Kidney (tissue), 22 donors: ENCODE data around the gene ZNF408. TPM values are rescaled to one million over a fixed set of nuclear protein-coding genes. Genes with fewer than 3 reads are reported as not detected.

ENCODE experiments used
- DNase-seq, 5 donors: peaks; one replicate each; pipeline ENCODE4 v3.0.0-alpha.2; 2013 to 2020
- FAIRE-seq: peaks from 2 replicates; lab custom pipeline; 2012; peaks lifted over from hg19 to GRCh38; lab: Jason Lieb, UNC
- H3K27ac ChIP-seq, 2 donors: one replicate each; pipeline ENCODE4 v1.7.0; 2013; ENCODE audit warnings: low read depth in 2 of 2, low read length in 2 of 2, inconsistent platforms in 1 of 2
- H3K27me3 ChIP-seq: one replicate; pipeline ENCODE4 v1.7.1; 2013; ENCODE audit warnings: low read length, inconsistent platforms; ENCODE audit not compliant: control insufficient read depth, insufficient read depth
- H3K36me3 ChIP-seq, 3 donors: one replicate each; pipeline versions ENCODE4 v1.7.0 to v1.7.1; 2013; ENCODE audit warnings: low read length in 3 of 3, control low read depth in 1 of 3, inconsistent platforms in 1 of 3; ENCODE audit not compliant: insufficient read depth in 3 of 3, control insufficient read depth in 2 of 3
- H3K4me1 ChIP-seq, 3 donors: one replicate each; pipeline versions ENCODE4 v1.7.0 to v1.7.1; 2013; ENCODE audit warnings: low read length in 3 of 3, inconsistent platforms in 1 of 3, low read depth in 1 of 3; ENCODE audit not compliant: control insufficient read depth in 2 of 3, insufficient read depth in 2 of 3
- H3K4me3 ChIP-seq, 3 donors: one replicate each; pipeline versions ENCODE4 v1.7.0 to v1.8.1; 2013; ENCODE audit warnings: low read length in 3 of 3, control low read depth in 1 of 3, inconsistent platforms in 1 of 3
- H3K9ac ChIP-seq, 3 donors: one replicate each; pipeline versions ENCODE4 v1.7.0 to v1.7.1; 2013; ENCODE audit warnings: low read length in 3 of 3, control low read depth in 1 of 3, inconsistent platforms in 1 of 3
- H3K9me3 ChIP-seq, 3 donors: one replicate each; pipeline versions ENCODE4 v1.7.0 to v1.7.1; 2013; ENCODE audit warnings: low read length in 3 of 3, control low read depth in 1 of 3, inconsistent platforms in 1 of 3; ENCODE audit not compliant: control insufficient read depth in 2 of 3, insufficient read depth in 1 of 3
- CTCF ChIP-seq: IDR thresholded peaks from 3 replicates; pipeline ENCODE4 v1.5.1; 2012; ENCODE audit warnings: mild to moderate bottlenecking, moderate library complexity, borderline replicate concordance; ENCODE audit not compliant: insufficient read depth; ENCODE audit errors: extremely low read depth
- intact Hi-C: fragments of 100-400 bp; cut with DNase I; formaldehyde crosslinking; loops from one replicate; pipeline ENCODE4 v1.11.1; 2022
- long read RNA-seq, 10 donors: library from polyadenylated mRNA in 1 of 10; unstranded in 1 of 10; transcript quantifications; one replicate each; pipeline ENCODE4 v2.0.0 and lab custom pipeline, GENCODE V29; 2021 to 2026
- polyA plus RNA-seq: library from polyadenylated mRNA; stranded (reverse); fragments of 350-450 nt; fragmentation: Illumina TruSeq; extraction: RNeasy Lipid Tissue Mini Kit (QIAGEN cat#74804); gene quantifications from one replicate; pipeline ENCODE4 v1.2.3, GENCODE V29; 2014; ENCODE audit warnings: low read depth, low replicate concordance; ENCODE audit not compliant: insufficient read depth
- total RNA-seq: library from RNA; stranded (reverse); fragmentation: NEBNext Ultra II Directional; extraction: Animal tissue kit (Norgen Biotek cat#: 25700); gene quantifications from one replicate; pipeline ENCODE4 v1.2.1, GENCODE V29; 2021
- donor health status: control.
- donor health status: control.
- donor health status: control.
- donor health status: control.
- donor health status: control.
- donor health status: DM: yes; HTN: yes; CAD: no.
- donor health status: Normal renal cell carcinoma (clear cell type).

ZNF408 gene
- total RNA-seq, result 9.7 TPM
- 7.8 TPM for polyA plus RNA-seq
- long read RNA-seq, donor 1, partial matches to known transcripts, result 0 of 5 reads
- long read RNA-seq, donor 1, other reads (novel, unspliced or antisense), result 0 of 5 reads
- long read RNA-seq, donor 2, partial matches to known transcripts, result 0 of 2 reads
- long read RNA-seq, donor 2, other reads (novel, unspliced or antisense), result 0 of 2 reads
- long read RNA-seq, donor 3, transcript ZNF408-201 (5 exons, 2,442 nt), result major isoform, 6 of 6 reads
- long read RNA-seq, donor 3, partial matches to known transcripts, result 0 of 6 reads
- long read RNA-seq, donor 3, other reads (novel, unspliced or antisense), result 0 of 6 reads
- long read RNA-seq, donor 4, partial matches to known transcripts, result 0 of 4 reads
- long read RNA-seq, donor 4, other reads (novel, unspliced or antisense), result 0 of 4 reads
- long read RNA-seq, donor 5, partial matches to known transcripts, result 0 of 1 reads
- long read RNA-seq, donor 5, other reads (novel, unspliced or antisense), result 0 of 1 reads
- long read RNA-seq, donor 6, partial matches to known transcripts, result 0 of 2 reads
- long read RNA-seq, donor 6, other reads (novel, unspliced or antisense), result 0 of 2 reads
- long read RNA-seq, donor 7, partial matches to known transcripts, result 0 of 10 reads
- long read RNA-seq, donor 7, other reads (novel, unspliced or antisense), result 5 of 10 reads
- long read RNA-seq, donor 8, transcript ZNF408-201 (5 exons, 2,442 nt), result major isoform, 7 of 13 reads
- long read RNA-seq, donor 8, partial matches to known transcripts, result 5 of 13 reads
- long read RNA-seq, donor 8, other reads (novel, unspliced or antisense), result 0 of 13 reads
- long read RNA-seq, donor 9, partial matches to known transcripts, result 0 of 4 reads
- long read RNA-seq, donor 9, other reads (novel, unspliced or antisense), result 0 of 4 reads
- long read RNA-seq, donor 10, partial matches to known transcripts, result 0 of 2 reads
- long read RNA-seq, donor 10, other reads (novel, unspliced or antisense), result 0 of 2 reads

- intact Hi-C loops, result no loop called here
- Histone ChIP-seq H3K9me3 (no peaks in the 10 kb centered on the region), H3K4me1 (peaks cover 0 to 23% (median 3%) of the 10 kb centered on the region in 3 donors), H3K36me3 (peaks cover 2 to 26% (median 21%) of the 10 kb centered on the region in 3 donors), H3K27ac (peak within 1 kb of the TSS; percentile 96), H3K4me3 (peak within 1 kb of the TSS; percentile 94 to 100 (median 99)), H3K27me3 (no peaks in the 10 kb centered on the region), H3K9ac (peak within 1 kb of the TSS; percentile 84 to 98 (median 89))
- peak; percentile 2 for TF ChIP-seq CTCF
- DNase-seq, result peak; percentile 99 to 100 (median 99)
- FAIRE-seq, result peak; percentile 89
Observed at GRCh38 chr11:46700241-46701077, at the start of gene ZNF408, which contains the start of gene ARHGAP1. Gene ZNF408 (plus strand): TSS chr11:46701031. CDS start chr11:46701048, 17 bp downstream. Gene ARHGAP1 (minus strand): TSS chr11:46700619. CDS start chr11:46696107, 4,512 bp downstream.

GRCh38 chr11:46655631-46656030 is 45.2 kb upstream of the ZNF408 start:
- H3K9me3 ChIP-seq, result no peaks in the 10 kb centered on the region
- DNase-seq (no peak), FAIRE-seq (no peak)
- H3K27ac ChIP-seq, result no peak overlapping the region
- no peak overlapping the region for H3K4me3 ChIP-seq
- H3K36me3 ChIP-seq, result peaks cover 13 to 59% (median 38%) of the 10 kb centered on the region in 3 donors
- TF ChIP-seq CTCF, result no peak
- H3K9ac ChIP-seq, result no peak overlapping the region
- H3K27me3 ChIP-seq, result no peaks in the 10 kb centered on the region
- intact Hi-C loops, result no loop called here
- H3K4me1 ChIP-seq, result no peaks in the 10 kb centered on the region

- Histone ChIP-seq H3K36me3 (peaks cover 11 to 50% (median 34%) of the 10 kb centered on the region in 3 donors), H3K27ac (no peak overlapping the region)
- FAIRE-seq, result no peak
Observed at GRCh38 chr11:46657186-46657585, 43.6 kb upstream of the ZNF408 start.

More at GRCh38 chr11:46657186-46657585, 43.6 kb upstream of the ZNF408 start:
- intact Hi-C loops, result no loop called here
- no peak for TF ChIP-seq CTCF
- DNase-seq, result no peak
- Histone ChIP-seq H3K9ac (no peak overlapping the region), H3K4me1 (no peaks in the 10 kb centered on the region), H3K4me3 (no peak overlapping the region), H3K27me3 (no peaks in the 10 kb centered on the region), H3K9me3 (no peaks in the 10 kb centered on the region)
